HFFc6 (cell line): ENCODE results near the gene ERCC6L. TPM values are rescaled to one million over a fixed set of nuclear protein-coding genes. Genes with fewer than 3 reads are reported as not detected.

Experiments
- DNase-seq: peaks from one replicate; pipeline ENCODE4 v3.0.0-alpha.2; 2018
- H3K27ac Mint-ChIP-seq: 2 replicates; pipeline ENCODE4 v1.8.0; 2020; ENCODE audit warnings: mild to moderate bottlenecking, mixed read lengths
- H3K27me3 Mint-ChIP-seq: 2 replicates; pipeline ENCODE4 v1.8.0; 2021; ENCODE audit warnings: mild to moderate bottlenecking, moderate library complexity, mixed read lengths; ENCODE audit not compliant: insufficient read depth
- H3K36me3 Mint-ChIP-seq: 2 replicates; pipeline ENCODE4 v1.8.0; 2021; ENCODE audit warnings: low read depth, mixed read lengths
- H3K4me1 Mint-ChIP-seq: 2 replicates; pipeline ENCODE4 v1.8.0; 2020; ENCODE audit warnings: low read depth, mixed read lengths
- H3K4me3 Mint-ChIP-seq: 2 replicates; pipeline ENCODE4 v1.8.0; 2020; ENCODE audit warnings: mild to moderate bottlenecking, moderate library complexity, mixed read lengths
- H3K9me3 Mint-ChIP-seq: 2 replicates; pipeline ENCODE4 v1.8.0; 2020; ENCODE audit warnings: mild to moderate bottlenecking, mixed read lengths
- CTCF ChIP-seq: fragments of 200-600 bp; sonication (generic); IDR thresholded peaks from 2 replicates; pipeline ENCODE4 v1.5.0; 2021; ENCODE audit warnings: antibody characterized with exemption, mild to moderate bottlenecking
- long read RNA-seq: library from polyadenylated mRNA; unstranded; transcript quantifications from one replicate; pipeline ENCODE4 v2.0.0, GENCODE V29; 2019
- total RNA-seq, 6 experiments: library from RNA; stranded (reverse); fragmentation: NEBNext Ultra II Directional; extraction: Animal tissue kit (Norgen Biotek cat#: 25700); gene quantifications; 2 replicates in 1 of 6; 3 replicates in 5 of 6; pipeline ENCODE4 v1.2.3, GENCODE V29; 2021

The ERCC6L gene, protein sequence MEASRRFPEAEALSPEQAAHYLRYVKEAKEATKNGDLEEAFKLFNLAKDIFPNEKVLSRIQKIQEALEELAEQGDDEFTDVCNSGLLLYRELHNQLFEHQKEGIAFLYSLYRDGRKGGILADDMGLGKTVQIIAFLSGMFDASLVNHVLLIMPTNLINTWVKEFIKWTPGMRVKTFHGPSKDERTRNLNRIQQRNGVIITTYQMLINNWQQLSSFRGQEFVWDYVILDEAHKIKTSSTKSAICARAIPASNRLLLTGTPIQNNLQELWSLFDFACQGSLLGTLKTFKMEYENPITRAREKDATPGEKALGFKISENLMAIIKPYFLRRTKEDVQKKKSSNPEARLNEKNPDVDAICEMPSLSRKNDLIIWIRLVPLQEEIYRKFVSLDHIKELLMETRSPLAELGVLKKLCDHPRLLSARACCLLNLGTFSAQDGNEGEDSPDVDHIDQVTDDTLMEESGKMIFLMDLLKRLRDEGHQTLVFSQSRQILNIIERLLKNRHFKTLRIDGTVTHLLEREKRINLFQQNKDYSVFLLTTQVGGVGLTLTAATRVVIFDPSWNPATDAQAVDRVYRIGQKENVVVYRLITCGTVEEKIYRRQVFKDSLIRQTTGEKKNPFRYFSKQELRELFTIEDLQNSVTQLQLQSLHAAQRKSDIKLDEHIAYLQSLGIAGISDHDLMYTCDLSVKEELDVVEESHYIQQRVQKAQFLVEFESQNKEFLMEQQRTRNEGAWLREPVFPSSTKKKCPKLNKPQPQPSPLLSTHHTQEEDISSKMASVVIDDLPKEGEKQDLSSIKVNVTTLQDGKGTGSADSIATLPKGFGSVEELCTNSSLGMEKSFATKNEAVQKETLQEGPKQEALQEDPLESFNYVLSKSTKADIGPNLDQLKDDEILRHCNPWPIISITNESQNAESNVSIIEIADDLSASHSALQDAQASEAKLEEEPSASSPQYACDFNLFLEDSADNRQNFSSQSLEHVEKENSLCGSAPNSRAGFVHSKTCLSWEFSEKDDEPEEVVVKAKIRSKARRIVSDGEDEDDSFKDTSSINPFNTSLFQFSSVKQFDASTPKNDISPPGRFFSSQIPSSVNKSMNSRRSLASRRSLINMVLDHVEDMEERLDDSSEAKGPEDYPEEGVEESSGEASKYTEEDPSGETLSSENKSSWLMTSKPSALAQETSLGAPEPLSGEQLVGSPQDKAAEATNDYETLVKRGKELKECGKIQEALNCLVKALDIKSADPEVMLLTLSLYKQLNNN
- total RNA-seq: 1 to 10 TPM; 3.1 to 7.2 (median 6.6) TPM
- long read RNA-seq, full-length matches to known transcripts: 1 of 1 reads
- long read RNA-seq, partial matches to known transcripts: 0 of 1 reads
- long read RNA-seq, other reads (novel, unspliced or antisense): 0 of 1 reads

DNA sequence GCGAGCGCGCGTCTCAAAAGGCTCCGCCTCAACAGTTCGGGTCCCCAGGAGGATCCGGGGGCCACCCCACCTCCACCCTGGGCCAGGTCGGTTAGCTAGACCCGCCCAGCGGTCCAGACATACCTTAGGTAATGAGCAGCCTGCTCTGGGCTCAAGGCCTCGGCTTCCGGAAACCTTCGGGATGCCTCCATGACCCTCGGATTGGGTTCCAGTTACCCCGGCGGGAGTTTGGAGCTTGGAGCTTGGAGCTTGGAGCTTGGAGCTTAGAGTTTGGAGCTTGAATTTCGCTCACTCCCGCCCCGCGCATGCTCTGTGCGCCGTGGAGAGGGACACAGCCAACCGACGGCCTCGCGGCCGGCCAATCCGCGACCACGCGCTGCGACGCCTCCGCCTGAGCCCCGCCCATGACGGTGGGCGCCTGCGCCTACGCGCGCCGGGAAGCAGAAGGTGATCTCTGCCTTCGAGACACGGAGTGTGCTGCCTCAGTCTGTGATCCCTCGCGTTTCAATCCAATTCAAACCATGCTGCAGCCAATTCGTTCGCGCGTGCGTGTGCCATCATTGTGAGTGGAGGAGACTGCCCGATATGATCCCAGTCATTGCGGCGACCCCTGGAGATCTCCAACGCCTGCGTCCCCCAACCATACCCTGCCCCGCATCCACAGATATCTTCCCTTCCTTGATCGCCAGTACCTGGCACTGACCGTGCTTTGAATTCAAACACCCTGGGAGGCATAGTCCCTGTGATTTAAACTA, at the start of gene ERCC6L:
Gene ERCC6L, minus strand, starts transcription at position 307 of the 755 bp plus-strand sequence. Its CDS starts 116 bp downstream, at position 191.
- Mint-ChIP-seq H3K4me3 (peak within 1 kb of the TSS; percentile 88), H3K36me3 (peaks cover 4% of the 10 kb centered on the region), H3K27me3 (peaks cover 3% of the 10 kb centered on the region), H3K9me3 (no peaks in the 10 kb centered on the region), H3K27ac (peak within 1 kb of the TSS; percentile 75), H3K4me1 (peaks cover 35% of the 10 kb centered on the region)
- DNase-seq: peak; percentile 80
- TF ChIP-seq CTCF: no peak

- H3K27me3 Mint-ChIP-seq: peaks cover 3% of the 10 kb centered on the region
- H3K27ac Mint-ChIP-seq: no peak overlapping the region
- TF ChIP-seq CTCF: no peak
- H3K36me3 Mint-ChIP-seq: no peaks in the 10 kb centered on the region
- no peak overlapping the region for H3K4me3 Mint-ChIP-seq
- DNase-seq: no peak
- H3K9me3 Mint-ChIP-seq: no peaks in the 10 kb centered on the region
- H3K4me1 Mint-ChIP-seq: peaks cover 20% of the 10 kb centered on the region
Measured at GRCh38 chrX:72282302-72282701, 43.5 kb upstream of the ERCC6L start.

DNA sequence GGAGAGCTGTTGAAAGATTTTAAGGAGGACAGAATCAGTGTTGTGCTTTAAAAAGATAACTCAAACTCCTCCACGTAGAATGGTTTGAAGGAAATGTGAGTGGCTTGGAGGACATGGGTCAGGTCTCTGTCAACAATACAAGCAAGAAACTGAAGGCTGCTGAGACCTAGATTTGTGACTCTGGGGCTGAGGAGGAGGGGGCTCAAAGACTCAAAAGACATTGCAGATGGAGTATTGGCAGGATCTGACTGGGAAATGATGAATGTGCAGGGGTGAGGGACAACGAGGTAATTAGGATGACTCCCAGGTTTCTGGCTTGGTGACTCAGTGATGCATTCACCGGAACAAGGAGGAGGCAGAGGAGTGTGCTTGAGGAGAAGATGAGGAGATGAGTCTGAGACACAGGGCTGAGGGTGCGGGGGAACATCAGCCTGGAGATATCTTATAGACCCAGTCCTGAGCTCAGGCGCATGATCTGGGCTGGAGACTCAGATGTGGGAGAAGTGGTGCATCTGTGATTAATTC, 41.6 kb upstream of the ERCC6L start:
- peaks cover 26% of the 10 kb centered on the region for H3K4me1 Mint-ChIP-seq
- no peak for TF ChIP-seq CTCF
- no peak overlapping the region; the same call in 1 of the 2 replicates for H3K27ac Mint-ChIP-seq
- H3K4me3 Mint-ChIP-seq: no peak overlapping the region
- H3K27me3 Mint-ChIP-seq: peaks cover 5% of the 10 kb centered on the region
- no peaks in the 10 kb centered on the region for H3K9me3 Mint-ChIP-seq
- peaks cover 10% of the 10 kb centered on the region for H3K36me3 Mint-ChIP-seq
- peak; percentile 69 for DNase-seq

DNA sequence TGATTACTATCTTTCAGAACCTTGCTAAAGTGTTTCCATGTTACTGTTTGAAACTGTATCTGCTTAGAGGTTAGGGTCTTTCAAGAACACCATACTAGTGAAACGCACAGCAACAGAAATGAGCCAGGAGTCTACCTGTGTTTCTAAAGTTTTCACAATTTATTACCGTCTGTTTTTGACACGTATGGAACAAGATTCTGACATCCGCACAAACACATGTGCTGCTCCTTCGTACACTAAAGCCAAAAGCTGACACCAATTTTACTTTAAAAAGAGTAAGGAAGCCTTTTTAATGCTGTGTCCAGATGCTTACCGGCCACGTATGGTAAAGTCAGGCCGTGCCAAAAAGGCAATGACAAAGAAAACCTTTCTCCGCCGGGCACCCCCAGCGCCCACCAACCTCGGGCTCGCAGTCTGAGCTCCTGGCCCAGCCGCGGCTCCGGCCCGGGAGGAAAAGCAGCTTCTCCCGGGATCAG, 37.7 kb upstream of the ERCC6L start:
- TF ChIP-seq CTCF: no peak
- peak overlapping the region; percentile 89 for H3K4me3 Mint-ChIP-seq
- DNase-seq: no peak
- no peaks in the 10 kb centered on the region for H3K9me3 Mint-ChIP-seq
- H3K27ac Mint-ChIP-seq: peak overlapping the region; percentile 84
- peaks cover 2% of the 10 kb centered on the region for H3K27me3 Mint-ChIP-seq
- peaks cover 41% of the 10 kb centered on the region for H3K36me3 Mint-ChIP-seq
- peaks cover 65% of the 10 kb centered on the region for H3K4me1 Mint-ChIP-seq
